Esophagus muscularis mucosa (tissue), 4 donors: ENCODE results near the gene FBH1. TPM values are rescaled to one million over a fixed set of nuclear protein-coding genes. Genes with fewer than 3 reads are reported as not detected.
"Not testable (repeated sequence)": the region's sequence is repeated elsewhere in the genome, so short reads cannot be mapped to it uniquely, and the experiment has no call there.

ENCODE experiments used
- DNase-seq: peaks from one replicate; pipeline ENCODE4 v3.0.0-alpha.2; 2017; ENCODE audit errors: extremely low spot score
- H3K27ac ChIP-seq, 4 donors: fragments of 200-600 bp; sonication (generic); replicated peaks in 1 of 4; 1 replicate in 3 of 4; 2 replicates in 1 of 4; pipeline ENCODE4 v1.5.1; 2016 to 2019; ENCODE audit warnings: mild to moderate bottlenecking in 1 of 4
- H3K27me3 ChIP-seq, 4 donors: fragments of 200-600 bp; sonication (generic); one replicate each; pipeline versions ENCODE4 v1.5.1 to v1.6.0; 2016 to 2019
- H3K36me3 ChIP-seq, 4 donors: fragments of 200-600 bp; sonication (generic); one replicate each; pipeline ENCODE4 v1.5.1; 2016 to 2019
- H3K4me1 ChIP-seq, 4 donors: fragments of 200-600 bp; sonication (generic); one replicate each; pipeline ENCODE4 v1.5.1; 2016 to 2019
- H3K4me3 ChIP-seq, 4 donors: fragments of 200-600 bp; sonication (generic); 1 replicate in 2 of 4; 2 replicates in 2 of 4; pipeline ENCODE4 v1.5.1; 2016 to 2019; ENCODE audit warnings: mild to moderate bottlenecking in 4 of 4, moderate library complexity in 1 of 4
- H3K9me3 ChIP-seq, 4 donors: fragments of 200-600 bp; sonication (generic); 1 replicate in 3 of 4; 2 replicates in 1 of 4; pipeline ENCODE4 v1.5.1; 2016 to 2019
- EP300 ChIP-seq: sonication (generic); formaldehyde crosslinking; IDR thresholded peaks from one replicate; pipeline ENCODE4 v1.6.1; 2017; ENCODE audit warnings: antibody characterized with exemption
- POLR2A ChIP-seq: fragments of 450-650 bp; IDR thresholded peaks from one replicate; pipeline ENCODE4 v1.6.1; 2017; ENCODE audit warnings: antibody characterized with exemption, moderate library complexity, mild to moderate bottlenecking, low read depth
- POLR2AphosphoS5 ChIP-seq, 2 donors: sonication (generic); formaldehyde crosslinking; IDR thresholded peaks; one replicate each; pipeline ENCODE4 v1.6.1; 2017; ENCODE audit warnings: antibody characterized with exemption in 2 of 2
- WGBS: methylation state at CpG from one replicate; pipeline ENCODE4 v1.1.5; 2018; 5-methylcytosine and 5-hydroxymethylcytosine counted together
- intact Hi-C: fragments of 100-400 bp; cut with DNase I; formaldehyde crosslinking; loops from one replicate; pipeline ENCODE4 v1.15.1; 2023
- total RNA-seq, 4 donors: library from RNA; depleted of rRNA; stranded (reverse); fragments of >200 nt; gene quantifications; one replicate each; pipeline versions ENCODE4 v1.1.0 to v1.2.1, GENCODE V29; 2016
- TF ChIP-seq, protein P1 (sequence below), 3 experiments: fragments of 200-600 bp in 2 of 3; fragments of 450-650 bp in 1 of 3; sonication (generic) in 2 of 3; IDR thresholded peaks; one replicate each; pipeline ENCODE4 v1.5.1; 2017 to 2019; ENCODE audit warnings: antibody characterized with exemption in 3 of 3, mild to moderate bottlenecking in 2 of 3, moderate library complexity in 1 of 3

The FBH1 gene
- total RNA-seq, 4 donors from 2014 or later = 90.3 to 93.0 (median 92.3) TPM

DNA sequence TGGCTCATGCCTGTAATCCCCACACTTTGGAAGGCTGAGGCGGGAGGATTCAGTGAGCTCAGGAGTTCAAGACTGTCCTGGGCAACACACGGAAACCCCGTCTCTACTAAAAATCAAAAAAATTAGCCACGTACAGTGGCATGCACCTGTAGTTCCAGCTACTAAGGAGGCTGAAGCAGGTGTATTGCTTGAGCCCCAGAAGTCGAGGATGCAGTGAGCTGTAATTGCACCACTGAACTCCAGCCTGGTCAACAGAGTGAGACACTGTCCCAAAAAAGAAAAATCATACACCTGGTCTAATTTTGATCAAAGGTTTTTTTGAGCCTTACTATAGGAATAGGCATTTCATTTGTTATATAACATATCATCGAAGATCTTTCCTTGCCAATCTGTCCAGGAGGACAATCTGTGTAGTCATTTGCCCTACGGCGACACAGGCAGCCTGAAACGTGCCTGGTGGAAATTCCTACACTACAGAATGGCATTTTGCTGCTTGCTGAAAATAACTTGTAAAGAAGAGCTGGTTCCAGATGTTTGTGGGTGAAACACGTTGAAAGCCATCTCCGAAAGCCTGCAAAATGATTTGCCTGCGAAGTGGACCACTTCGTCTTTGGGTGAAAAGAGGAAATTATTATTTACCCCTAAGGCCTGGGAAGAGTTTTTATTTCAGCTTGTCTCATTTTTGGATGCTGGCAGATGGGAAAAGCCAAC lies 45.5 kb upstream of the FBH1 start:
- Histone ChIP-seq H3K27ac (peak overlapping the region in 1 of 4 donors; percentile 30), H3K9me3 (no peaks in the 10 kb centered on the region)
- intact Hi-C loops = no loop called here

DNA sequence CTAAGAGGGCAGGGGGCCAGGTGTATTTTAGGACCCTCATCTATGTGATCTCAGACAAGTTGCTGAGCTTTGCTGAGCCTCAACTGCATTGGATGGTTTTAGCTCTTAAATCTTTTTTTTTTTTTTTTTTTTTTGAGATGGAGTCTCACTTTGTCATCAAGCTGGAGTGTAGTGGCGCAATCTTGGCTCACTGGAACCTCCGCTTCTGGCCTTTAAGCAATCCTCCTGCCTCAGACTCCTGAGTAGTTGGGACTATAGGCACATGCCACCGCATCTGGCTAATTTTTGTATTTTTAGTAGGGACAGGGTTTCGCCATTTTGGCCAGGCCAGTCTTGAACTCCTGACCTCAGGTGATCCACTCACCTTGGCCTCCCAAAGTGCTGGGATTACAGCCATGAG lies 43.4 kb upstream of the FBH1 start:
- H3K4me3 ChIP-seq, DNase-seq, H3K36me3 ChIP-seq, H3K9me3 ChIP-seq, H3K27me3 ChIP-seq, intact Hi-C loops: not testable (repeated sequence)
- 95% methylated on average over 4 of the region's 4 CpGs for WGBS
- Histone ChIP-seq H3K27ac (peak overlapping the region; percentile 13 to 48 (median 24)), H3K4me1 (peaks cover 0 to 18% (median 8%) of the 10 kb centered on the region in 4 donors)

More for the DNA sequence above, 45.5 kb upstream of the FBH1 start:
- 68% methylated on average over 13 of the region's 13 CpGs for WGBS
- TF ChIP-seq, protein P1, sequence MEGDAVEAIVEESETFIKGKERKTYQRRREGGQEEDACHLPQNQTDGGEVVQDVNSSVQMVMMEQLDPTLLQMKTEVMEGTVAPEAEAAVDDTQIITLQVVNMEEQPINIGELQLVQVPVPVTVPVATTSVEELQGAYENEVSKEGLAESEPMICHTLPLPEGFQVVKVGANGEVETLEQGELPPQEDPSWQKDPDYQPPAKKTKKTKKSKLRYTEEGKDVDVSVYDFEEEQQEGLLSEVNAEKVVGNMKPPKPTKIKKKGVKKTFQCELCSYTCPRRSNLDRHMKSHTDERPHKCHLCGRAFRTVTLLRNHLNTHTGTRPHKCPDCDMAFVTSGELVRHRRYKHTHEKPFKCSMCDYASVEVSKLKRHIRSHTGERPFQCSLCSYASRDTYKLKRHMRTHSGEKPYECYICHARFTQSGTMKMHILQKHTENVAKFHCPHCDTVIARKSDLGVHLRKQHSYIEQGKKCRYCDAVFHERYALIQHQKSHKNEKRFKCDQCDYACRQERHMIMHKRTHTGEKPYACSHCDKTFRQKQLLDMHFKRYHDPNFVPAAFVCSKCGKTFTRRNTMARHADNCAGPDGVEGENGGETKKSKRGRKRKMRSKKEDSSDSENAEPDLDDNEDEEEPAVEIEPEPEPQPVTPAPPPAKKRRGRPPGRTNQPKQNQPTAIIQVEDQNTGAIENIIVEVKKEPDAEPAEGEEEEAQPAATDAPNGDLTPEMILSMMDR (IDR thresholded peaks at IDR 0.05) = no peak
- TF ChIP-seq EP300 (no peak), POLR2A (no peak), POLR2AphosphoS5 (IDR thresholded peaks at IDR 0.05) (no peak)
- Histone ChIP-seq H3K4me3 (no peak overlapping the region), H3K4me1 (peaks cover 0 to 21% (median 15%) of the 10 kb centered on the region in 4 donors), H3K27me3 (no peaks in the 10 kb centered on the region), H3K36me3 (no peaks in the 10 kb centered on the region)
- no peak for DNase-seq

DNA sequence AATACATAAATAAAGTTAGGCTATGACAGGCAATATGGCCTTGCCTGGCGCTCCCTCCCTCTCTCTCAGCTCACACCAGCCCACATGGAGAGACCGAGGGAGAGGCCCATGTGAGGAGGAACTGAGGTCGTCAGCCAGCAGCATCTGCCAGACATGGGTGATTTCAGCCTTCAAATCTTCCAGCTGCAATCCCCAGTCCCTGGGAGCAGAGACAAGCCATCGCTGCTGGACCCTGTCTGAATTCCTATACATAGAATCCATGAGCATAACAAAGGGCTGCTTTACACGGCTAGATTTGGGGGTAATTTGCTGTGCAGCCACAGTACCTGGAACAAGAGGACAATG lies 35.9 kb upstream of the FBH1 start:
- no peaks in the 10 kb centered on the region for H3K4me1 ChIP-seq
- no peak for TF ChIP-seq POLR2A
- TF ChIP-seq POLR2AphosphoS5 (IDR thresholded peaks at IDR 0.05) = no peak
- no peak for TF ChIP-seq EP300
- TF ChIP-seq, protein P1 (IDR thresholded peaks at IDR 0.05) = no peak
- H3K27me3 ChIP-seq = no peaks in the 10 kb centered on the region
- H3K36me3 ChIP-seq = no peaks in the 10 kb centered on the region
- H3K4me3 ChIP-seq = no peak overlapping the region
- WGBS = 70% methylated on average over 5 of the region's 5 CpGs
- no peaks in the 10 kb centered on the region for H3K9me3 ChIP-seq
- H3K27ac ChIP-seq = no peak overlapping the region
- no peak for DNase-seq
- intact Hi-C loops = no loop called here

DNA sequence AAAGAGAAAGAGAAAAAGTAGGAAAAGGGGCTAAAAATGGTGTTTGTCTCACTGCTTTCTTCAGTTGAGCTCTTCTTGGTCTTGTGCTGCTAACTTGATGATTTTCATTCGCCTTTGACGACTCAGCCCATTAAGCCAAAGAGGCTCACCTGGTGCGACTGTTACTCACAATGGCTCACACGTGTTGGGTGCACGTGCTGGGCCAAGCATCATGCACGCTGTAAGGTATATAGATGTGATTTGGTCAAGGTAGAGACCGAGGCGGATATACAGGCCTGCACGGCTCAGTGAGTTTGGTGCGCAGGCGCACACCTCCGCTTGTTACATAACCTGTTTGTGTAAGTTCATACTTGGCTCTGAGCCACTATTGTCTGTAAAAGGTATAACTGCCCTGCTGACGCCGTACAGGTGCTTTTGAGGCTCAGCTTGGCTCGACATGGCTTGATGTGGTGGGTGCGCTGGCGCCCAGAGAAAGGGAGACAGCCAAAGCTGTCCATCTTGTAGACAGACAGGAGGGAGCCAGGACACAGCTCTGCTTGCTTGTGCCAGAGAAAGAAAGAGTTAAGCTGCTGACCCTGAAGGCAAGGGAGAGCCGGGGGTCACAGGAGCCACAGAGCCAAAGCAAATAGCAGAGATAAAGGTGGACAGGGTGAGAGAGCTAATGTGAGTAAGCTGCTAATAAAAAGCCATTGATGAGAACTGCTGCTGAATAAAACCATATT lies 33.9 kb upstream of the FBH1 start:
- Histone ChIP-seq H3K4me3 (no peak overlapping the region), H3K9me3 (no peaks in the 10 kb centered on the region), H3K36me3 (no peaks in the 10 kb centered on the region), H3K27ac (no peak overlapping the region), H3K4me1 (no peaks in the 10 kb centered on the region), H3K27me3 (no peaks in the 10 kb centered on the region)
- WGBS = 78% methylated on average over 18 of the region's 18 CpGs
- no peak for TF ChIP-seq EP300
- TF ChIP-seq POLR2AphosphoS5 (IDR thresholded peaks at IDR 0.05) = no peak
- TF ChIP-seq POLR2A = no peak
- intact Hi-C loops = no loop called here
- DNase-seq = no peak

DNA sequence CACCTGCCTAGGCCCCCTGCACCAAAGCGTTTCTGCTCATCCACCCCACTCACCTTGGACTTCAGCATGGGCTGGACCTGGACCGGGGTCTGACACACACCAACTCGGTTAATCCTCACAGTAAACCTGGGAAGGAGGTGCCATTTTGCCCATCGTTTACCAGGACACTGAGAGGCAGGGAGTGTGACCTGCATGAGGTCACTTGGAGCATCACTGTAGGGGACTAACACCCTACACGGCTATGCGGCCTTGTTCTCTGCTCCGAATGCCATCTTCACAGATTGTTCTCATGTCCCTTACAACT lies 33.4 kb upstream of the FBH1 start:
- Histone ChIP-seq H3K4me1 (no peaks in the 10 kb centered on the region), H3K36me3 (no peaks in the 10 kb centered on the region), H3K4me3 (no peak overlapping the region), H3K27ac (no peak overlapping the region), H3K9me3 (no peaks in the 10 kb centered on the region), H3K27me3 (no peaks in the 10 kb centered on the region)
- intact Hi-C loops = no loop called here
- WGBS = 77% methylated on average over 7 of the region's 7 CpGs
- DNase-seq = no peak
- TF ChIP-seq POLR2AphosphoS5 (IDR thresholded peaks at IDR 0.05) = no peak
- TF ChIP-seq POLR2A = no peak
- TF ChIP-seq EP300 = no peak
- TF ChIP-seq, protein P1 (IDR thresholded peaks at IDR 0.05) = no peak
